HT-29 (cell line): ENCODE results near the gene COLEC11. TPM values are rescaled to one million over a fixed set of nuclear protein-coding genes. Genes with fewer than 3 reads are reported as not detected.

ENCODE experiments used
- DNase-seq: peaks from one replicate; pipeline ENCODE4 v3.0.0-alpha.2; 2015; ENCODE audit warnings: low spot score
- small RNA-seq: library from RNA; depleted of rRNA; stranded (forward); fragments of <200 nt; gene quantifications from one replicate; pipeline ENCODE3, GENCODE V24; 2014
- total RNA-seq: library from RNA; depleted of rRNA; stranded (reverse); fragments of >200 nt; shearing (Covaris generic); gene quantifications from 2 replicates; pipeline ENCODE4 v1.2.3, GENCODE V29; 2014; rRNA removed

COLEC11 gene
- total RNA-seq, 1 experiment from 2014 or later, result not detected

DNA sequence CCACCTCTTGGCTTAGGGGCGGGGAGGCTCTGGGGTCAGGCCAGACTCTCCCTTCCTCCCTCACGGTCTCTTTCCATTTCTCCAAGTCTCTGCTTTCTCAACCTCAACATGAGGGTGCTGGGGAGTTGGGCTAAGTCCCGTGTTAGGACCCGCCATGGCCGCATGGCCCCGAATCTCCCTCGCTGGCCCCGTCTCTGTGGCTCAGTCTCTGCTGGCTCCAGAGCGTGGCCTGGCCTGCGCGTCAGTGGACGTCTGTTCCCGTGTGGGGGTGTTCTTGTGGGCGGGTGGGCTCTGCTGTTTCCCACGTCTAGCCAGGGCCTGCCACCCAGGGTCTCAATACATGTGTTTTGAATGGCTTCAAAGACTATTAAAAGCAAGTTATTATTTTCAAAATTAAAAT, 75.5 kb downstream of the COLEC11 start:
- DNase-seq, result no peak

DNA sequence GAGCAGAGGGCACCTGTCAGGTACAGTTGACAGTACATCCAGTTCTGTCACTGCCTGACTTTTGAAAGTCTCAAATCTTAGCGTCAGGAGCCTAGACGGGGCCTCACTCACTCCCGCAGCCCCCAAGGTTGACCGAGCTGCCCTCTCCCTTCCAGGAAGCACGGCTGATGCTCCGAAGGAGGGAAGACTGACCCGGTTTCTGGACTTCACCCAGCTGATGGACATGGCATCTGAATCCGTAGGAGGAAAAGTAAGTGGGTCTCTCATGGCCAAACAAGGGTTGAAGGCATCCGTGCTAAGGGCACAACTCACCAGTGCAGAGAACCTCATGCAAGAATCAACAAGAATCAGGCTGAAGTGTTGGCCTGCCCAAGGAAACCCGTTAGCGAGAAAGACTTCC, 76.0 kb downstream of the COLEC11 start:
- DNase-seq, result no peak

DNA sequence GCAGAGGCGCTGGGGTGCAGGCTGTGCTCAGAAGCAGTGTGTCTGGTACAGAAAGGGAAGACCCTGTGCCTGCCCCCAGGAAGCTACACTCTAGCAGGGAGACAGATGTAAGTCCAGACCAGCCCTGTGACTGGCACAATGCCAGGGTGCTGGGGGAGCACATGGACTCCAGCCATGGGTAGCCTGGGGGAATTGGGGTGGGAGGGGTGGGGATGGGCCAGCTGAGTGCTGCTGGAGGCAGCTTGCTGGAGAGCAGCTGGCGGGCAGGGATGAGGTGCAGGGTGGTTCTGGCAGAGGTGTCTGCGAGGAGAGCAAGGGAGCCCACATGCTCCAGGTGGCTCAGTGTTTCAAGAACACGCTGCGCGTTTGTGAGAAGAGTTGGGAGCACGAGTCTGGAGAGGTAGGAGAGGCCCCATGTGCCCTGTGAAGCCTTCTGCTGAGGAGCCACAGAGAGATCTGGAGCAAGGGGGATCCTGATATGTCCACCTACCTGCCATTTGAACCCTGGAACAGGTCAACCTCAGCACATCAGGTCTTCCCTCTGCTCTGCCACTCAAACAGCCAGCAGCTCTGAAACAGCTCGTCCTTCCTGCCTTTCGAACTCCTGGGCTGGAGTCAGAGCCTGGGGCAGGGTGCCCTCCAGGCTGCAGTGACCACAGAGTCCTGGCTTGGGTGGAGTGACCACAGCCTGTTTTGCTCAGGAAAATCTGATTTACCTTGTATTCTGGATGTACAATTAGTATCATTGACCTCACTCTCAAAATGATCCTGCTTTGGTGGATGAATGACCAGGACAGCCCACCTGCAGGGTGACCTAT, 78.2 kb downstream of the COLEC11 start:
- no peak for DNase-seq

DNA sequence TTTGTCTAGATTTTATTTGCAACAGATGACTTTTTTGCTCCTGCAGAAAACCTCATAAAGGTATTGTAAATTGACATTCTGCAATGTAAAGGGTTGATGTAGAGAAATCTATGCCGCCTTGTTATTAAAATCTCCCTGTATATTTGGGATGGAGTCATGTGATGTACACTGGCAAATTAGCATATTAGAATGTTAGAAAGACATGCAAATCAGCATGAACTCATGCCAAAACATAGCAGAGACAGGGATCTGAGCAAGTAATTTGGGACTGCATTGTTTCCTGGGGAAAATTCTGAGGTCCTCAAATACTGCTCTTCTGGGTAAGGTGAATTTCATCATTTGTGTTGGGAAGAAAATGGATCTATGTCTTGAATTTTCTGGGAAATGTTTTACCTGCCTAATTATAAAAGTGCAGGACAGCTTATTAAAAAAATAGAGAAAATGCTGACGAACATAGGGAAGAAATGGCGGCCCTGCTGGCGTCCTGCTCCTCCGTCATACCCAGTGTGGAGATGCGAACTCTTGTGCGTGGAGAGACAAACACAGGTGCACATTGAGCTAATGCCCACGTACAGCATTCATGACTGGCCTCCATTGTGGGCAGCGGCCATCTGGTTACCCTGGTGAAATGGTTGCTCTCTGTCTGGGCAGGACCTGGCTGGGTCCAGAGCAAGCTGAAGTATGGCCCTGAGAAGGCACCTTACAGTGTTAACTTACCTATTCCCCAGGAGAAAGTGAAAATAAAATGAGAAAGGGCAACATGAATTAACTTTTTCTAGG, 79.3 kb downstream of the COLEC11 start:
- DNase-seq, result no peak

GRCh38 chr2:3675687-3676086, 80.8 kb downstream of the COLEC11 start:
- no peak for DNase-seq

- no peak for DNase-seq
These were observed 82.5 kb downstream of the COLEC11 start for GRCh38 chr2:3677436-3677835.

DNA sequence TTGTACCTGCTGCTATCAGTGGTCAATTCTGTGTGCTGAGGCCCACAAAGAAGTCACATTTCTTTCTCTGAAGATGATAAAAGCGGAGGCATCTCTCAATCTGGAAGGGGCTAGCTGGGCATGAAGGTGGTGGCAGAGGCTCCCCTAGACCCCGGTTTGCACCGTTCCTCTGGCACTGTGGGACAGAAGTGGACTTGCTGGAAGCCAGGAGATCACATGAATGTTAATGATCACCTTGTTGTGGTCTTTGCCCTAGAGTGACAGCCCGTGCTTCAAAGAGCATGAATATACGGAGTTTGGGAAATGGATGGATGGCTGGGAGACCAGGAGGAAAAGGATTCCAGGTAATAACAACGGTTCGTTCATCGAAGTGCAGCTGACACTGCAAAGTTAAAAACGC, 83.3 kb downstream of the COLEC11 start:
- no peak for DNase-seq

GRCh38 chr2:3679180-3679579, 84.3 kb downstream of the COLEC11 start:
- no peak for DNase-seq

DNA sequence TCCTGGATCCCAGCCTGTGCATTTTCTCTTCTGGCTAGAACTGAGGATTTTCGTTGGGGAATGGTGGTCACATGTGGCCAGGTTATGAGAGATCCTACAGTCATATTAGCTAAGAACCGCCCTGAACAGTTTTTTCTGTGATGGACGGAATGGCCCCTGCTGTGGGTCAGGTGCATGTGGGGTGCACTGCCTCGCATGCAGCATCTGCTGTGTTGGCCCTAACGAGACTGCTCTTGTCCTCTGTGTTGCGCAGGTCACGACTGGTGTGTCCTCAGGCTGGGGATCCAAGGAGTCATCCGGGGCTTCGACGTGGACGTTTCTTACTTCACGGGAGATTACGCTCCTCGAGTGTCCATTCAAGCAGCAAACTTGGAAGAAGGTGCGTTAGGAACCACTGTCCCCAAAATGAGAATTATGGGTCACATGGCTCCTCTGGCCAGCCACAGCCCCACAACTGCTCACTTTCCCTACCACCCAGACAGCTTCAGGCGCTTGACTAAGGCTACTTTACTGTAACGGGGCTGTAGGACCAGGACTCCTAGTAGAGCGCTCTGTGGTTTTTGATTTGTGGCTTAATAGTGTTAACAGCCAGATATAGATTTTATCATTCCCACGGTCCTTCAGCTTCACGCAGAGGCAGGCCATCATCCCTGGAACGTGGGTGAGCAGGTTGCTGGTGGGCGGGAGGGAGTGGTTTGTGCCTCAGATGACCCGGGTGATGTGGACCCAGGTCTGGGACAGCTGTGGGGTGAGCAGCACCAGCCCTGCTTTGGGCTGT, 84.9 kb downstream of the COLEC11 start:
- no peak for DNase-seq

- DNase-seq, result no peak
These were observed 85.8 kb downstream of the COLEC11 start for GRCh38 chr2:3680548-3681345.

GRCh38 chr2:3681625-3682024, 86.7 kb downstream of the COLEC11 start:
- no peak for DNase-seq

DNA sequence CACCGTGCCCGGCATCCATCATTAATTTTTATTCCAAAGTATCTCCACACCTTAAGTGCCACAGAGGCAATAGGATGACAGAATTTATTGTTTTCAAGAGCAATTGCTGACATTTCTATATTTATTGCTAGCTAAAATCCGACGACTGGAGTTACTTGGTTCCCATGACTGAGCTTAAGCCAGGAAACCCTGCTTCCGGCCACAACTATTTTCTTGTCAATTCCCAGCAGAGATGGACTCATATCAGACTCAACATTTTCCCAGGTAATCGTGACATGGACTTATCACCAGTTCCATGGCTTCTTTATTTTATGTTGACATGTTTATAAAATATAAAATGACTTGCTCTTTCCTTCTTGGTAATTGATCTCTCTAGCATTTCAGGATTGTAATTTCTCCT, 87.9 kb downstream of the COLEC11 start:
- DNase-seq, result no peak

DNA sequence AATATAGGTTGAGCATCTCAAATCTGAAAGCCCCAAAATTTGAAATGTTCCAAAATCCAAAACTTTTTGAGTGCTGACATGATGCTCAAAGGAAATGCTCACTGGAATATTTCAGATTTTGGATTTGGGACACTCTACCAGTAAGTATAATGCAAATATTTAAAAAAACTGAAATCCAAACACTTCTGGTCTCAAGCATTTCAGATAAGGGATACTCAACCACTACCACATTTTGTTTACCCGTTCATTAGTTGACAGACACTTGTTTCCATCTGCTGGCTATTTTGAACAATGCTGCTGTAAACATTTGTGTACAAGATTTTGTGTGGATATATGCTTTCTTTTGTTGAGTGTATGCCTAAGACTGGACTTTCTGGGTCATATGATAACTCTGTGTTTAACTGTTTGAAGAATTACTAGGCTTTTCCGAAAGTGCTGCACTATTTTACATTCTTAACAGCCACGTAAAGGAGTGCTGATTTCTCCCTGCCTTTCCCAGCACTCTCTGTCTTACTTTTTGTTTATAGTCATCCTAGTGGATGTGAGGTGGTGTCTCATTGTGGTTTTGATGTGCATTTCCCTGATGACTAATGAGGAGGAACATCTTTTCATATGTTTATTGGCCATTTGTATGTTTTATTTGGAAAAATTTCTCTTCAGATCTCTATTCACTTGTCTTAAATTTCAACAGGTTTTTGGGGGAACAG, 89.0 kb downstream of the COLEC11 start:
- DNase-seq, result no peak

GRCh38 chr2:3689998-3690748, 95.3 kb downstream of the COLEC11 start:
- DNase-seq, result no peak

DNA sequence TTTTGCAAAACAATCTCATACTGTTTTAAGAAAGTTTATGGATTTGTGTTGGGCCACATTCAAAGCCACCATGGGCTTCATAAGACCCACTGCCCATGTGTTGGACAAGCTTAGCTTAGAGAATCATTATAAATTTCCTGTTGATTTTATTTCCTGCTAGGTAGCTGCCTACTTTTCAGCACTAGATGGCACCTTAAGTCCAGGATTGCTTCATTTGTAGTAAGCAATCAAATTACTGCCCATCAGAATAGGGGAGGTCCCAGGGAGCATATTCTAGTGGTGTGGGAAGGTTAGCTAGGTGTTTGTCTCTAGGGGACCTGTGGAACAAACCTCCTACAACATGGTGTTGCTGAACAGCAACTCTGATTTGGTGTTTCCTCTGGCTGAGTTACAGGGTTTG, 97.5 kb downstream of the COLEC11 start:
- peak; percentile 40 for DNase-seq

Small RNA genes within 50 kb of the gene (small RNA-seq; reads per million reads assigned to genes)
- not detected for gene TMSB4XP2

Other genes with a start within 250 kb of the COLEC11 start
- gene EIPR1, start 217.3 kb upstream of the COLEC11 start, total RNA-seq, result 82.2 and 83.8 TPM in 2 replicates
- 77.7 and 86.8 TPM in 2 replicates for gene TRAPPC12, start 215.4 kb upstream of the COLEC11 start, total RNA-seq
- gene ADI1, start 75.6 kb upstream of the COLEC11 start, total RNA-seq, result 41.7 and 47.4 TPM in 2 replicates
- gene RNASEH1, start 36.8 kb upstream of the COLEC11 start, total RNA-seq, result 20.0 and 28.1 TPM in 2 replicates
- 1,412 and 1,563 TPM in 2 replicates for gene RPS7, start 19.9 kb upstream of the COLEC11 start, total RNA-seq
- gene ALLC, start 63.1 kb downstream of the COLEC11 start, total RNA-seq, result not detected in 2 replicates
- not detected in 2 replicates for gene DCDC2C, start 108.5 kb downstream of the COLEC11 start, total RNA-seq